ENCODE data around the gene ASCL1.

ASCL1 gene

GRCh38 chr12:102977945-102978706, 20.7 kb downstream of the ASCL1 start:
- DNase-seq (ENCODE audit: low read depth) = no peak

- DNase-seq (ENCODE audit: low read depth) = no peak
Observed at GRCh38 chr12:102980350-102980749, 22.9 kb downstream of the ASCL1 start.

- DNase-seq (ENCODE audit: low read depth) = no peak
Observed at GRCh38 chr12:102990419-102990818, 32.9 kb downstream of the ASCL1 start.

- DNase-seq (ENCODE audit: low read depth) = no peak
Observed at GRCh38 chr12:102992297-102992696, 34.8 kb downstream of the ASCL1 start.

- DNase-seq (ENCODE audit: low read depth) = no peak
Observed at GRCh38 chr12:102992720-102993119, 35.2 kb downstream of the ASCL1 start.

GRCh38 chr12:102993537-102993936, 36.1 kb downstream of the ASCL1 start:
- no peak for DNase-seq (ENCODE audit: low read depth)

- DNase-seq (ENCODE audit: low read depth) = no peak
Observed at GRCh38 chr12:102995372-102995771, 37.9 kb downstream of the ASCL1 start.

All from fibroblast of gingiva (primary cell).